ENCODE measurements around the gene COPZ1.
"Not testable (repeated sequence)": the region's sequence is repeated elsewhere in the genome, so short reads cannot be mapped to it uniquely, and the experiment has no call there.

GRCh38 chr12:54312309-54312708, 12.6 kb upstream of the COPZ1 start:
- not testable (repeated sequence) for TF ChIP-seq EZH2phosphoT487 (IDR thresholded peaks at IDR 0.05; ENCODE audit: insufficient read depth, low read depth); EZH2 (IDR thresholded peaks at IDR 0.05; ENCODE audit: insufficient read depth, poor library complexity, severe bottlenecking)

Data from GM23248 (cell line).